ENCODE measurements around the gene FCRLA.

The FCRLA gene

GRCh38 chr1:161706113-161706481 lies 932 bp upstream of the FCRLA start:
- no peaks in the 10 kb centered on the region for H3K4me1 ChIP-seq (ENCODE audit: control insufficient read depth, insufficient read depth, low read length, poor library complexity, severe bottlenecking)
- H3K27ac ChIP-seq (ENCODE audit: low read depth, low read length, severe bottlenecking): peak overlapping the region; percentile 75
- 81 to 94% methylated on average over 3 of the region's 3 CpGs for WGBS, 2 experiments (ENCODE audit: insufficient coverage in 2 of 2)
- H3K4me3 ChIP-seq (ENCODE audit: extremely low read depth, insufficient read depth, low read length, poor library complexity, severe bottlenecking): no peak overlapping the region
- H3K36me3 ChIP-seq (ENCODE audit: control insufficient read depth, insufficient read depth, low read length): no peaks in the 10 kb centered on the region
- no peaks in the 10 kb centered on the region for H3K9me3 ChIP-seq (ENCODE audit: control insufficient read depth, low read length)

GRCh38 chr1:161707503-161707902 lies 474 bp downstream of the FCRLA start:
- H3K9me3 ChIP-seq (ENCODE audit: control insufficient read depth, low read length): no peaks in the 10 kb centered on the region
- H3K4me1 ChIP-seq (ENCODE audit: control insufficient read depth, insufficient read depth, low read length, poor library complexity, severe bottlenecking): no peaks in the 10 kb centered on the region
- H3K36me3 ChIP-seq (ENCODE audit: control insufficient read depth, insufficient read depth, low read length): no peaks in the 10 kb centered on the region
- no peak overlapping the region for H3K4me3 ChIP-seq (ENCODE audit: extremely low read depth, insufficient read depth, low read length, poor library complexity, severe bottlenecking)
- H3K27ac ChIP-seq (ENCODE audit: low read depth, low read length, severe bottlenecking): no peak overlapping the region
- WGBS, 2 experiments (ENCODE audit: insufficient coverage in 2 of 2): 96 to 100% methylated on average over 2 of the region's 2 CpGs

GRCh38 chr1:161709373-161709772 lies 2.3 kb downstream of the FCRLA start:
- 72 to 84% methylated on average over 3 to 4 of the region's 4 CpGs for WGBS, 2 experiments (ENCODE audit: insufficient coverage in 2 of 2)
- no peak overlapping the region for H3K27ac ChIP-seq (ENCODE audit: low read depth, low read length, severe bottlenecking)
- no peaks in the 10 kb centered on the region for H3K9me3 ChIP-seq (ENCODE audit: control insufficient read depth, low read length)
- no peak overlapping the region for H3K4me3 ChIP-seq (ENCODE audit: extremely low read depth, insufficient read depth, low read length, poor library complexity, severe bottlenecking)
- H3K4me1 ChIP-seq (ENCODE audit: control insufficient read depth, insufficient read depth, low read length, poor library complexity, severe bottlenecking): no peaks in the 10 kb centered on the region
- no peaks in the 10 kb centered on the region for H3K36me3 ChIP-seq (ENCODE audit: control insufficient read depth, insufficient read depth, low read length)

GRCh38 chr1:161710560-161710959 lies 3.5 kb downstream of the FCRLA start:
- Histone ChIP-seq H3K4me3 (ENCODE audit: extremely low read depth, insufficient read depth, low read length, poor library complexity, severe bottlenecking) (no peak overlapping the region), H3K9me3 (ENCODE audit: control insufficient read depth, low read length) (no peaks in the 10 kb centered on the region)
- WGBS, 2 experiments (ENCODE audit: insufficient coverage in 2 of 2): 71 to 91% methylated on average over 1 to 2 of the region's 4 CpGs

GRCh38 chr1:161718559-161719324 lies 11.7 kb downstream of the FCRLA start:
- H3K4me3 ChIP-seq (ENCODE audit: extremely low read depth, insufficient read depth, low read length, poor library complexity, severe bottlenecking): no peak overlapping the region
- no peak overlapping the region for H3K27ac ChIP-seq (ENCODE audit: low read depth, low read length, severe bottlenecking)
- no peaks in the 10 kb centered on the region for H3K4me1 ChIP-seq (ENCODE audit: control insufficient read depth, insufficient read depth, low read length, poor library complexity, severe bottlenecking)
- H3K9me3 ChIP-seq (ENCODE audit: control insufficient read depth, low read length): no peaks in the 10 kb centered on the region
- WGBS, 2 experiments (ENCODE audit: insufficient coverage in 2 of 2): 94 to 95% methylated on average over 2 to 6 of the region's 8 CpGs
- no peaks in the 10 kb centered on the region for H3K36me3 ChIP-seq (ENCODE audit: control insufficient read depth, insufficient read depth, low read length)

More at GRCh38 chr1:161710560-161710959, 3.5 kb downstream of the FCRLA start:
- H3K36me3 ChIP-seq (ENCODE audit: control insufficient read depth, insufficient read depth, low read length): no peaks in the 10 kb centered on the region
- no peak overlapping the region for H3K27ac ChIP-seq (ENCODE audit: low read depth, low read length, severe bottlenecking)
- no peaks in the 10 kb centered on the region for H3K4me1 ChIP-seq (ENCODE audit: control insufficient read depth, insufficient read depth, low read length, poor library complexity, severe bottlenecking)

GRCh38 chr1:161719325-161719611 lies 12.2 kb downstream of the FCRLA start:
- Histone ChIP-seq H3K27ac (ENCODE audit: low read depth, low read length, severe bottlenecking) (no peak overlapping the region), H3K4me1 (ENCODE audit: control insufficient read depth, insufficient read depth, low read length, poor library complexity, severe bottlenecking) (no peaks in the 10 kb centered on the region), H3K36me3 (ENCODE audit: control insufficient read depth, insufficient read depth, low read length) (no peaks in the 10 kb centered on the region), H3K4me3 (ENCODE audit: extremely low read depth, insufficient read depth, low read length, poor library complexity, severe bottlenecking) (no peak overlapping the region), H3K9me3 (ENCODE audit: control insufficient read depth, low read length) (no peaks in the 10 kb centered on the region)
- 89 to 100% methylated on average over 1 of the region's 1 CpG for WGBS, 2 experiments (ENCODE audit: insufficient coverage in 2 of 2)

GRCh38 chr1:161720422-161720821 lies 13.4 kb downstream of the FCRLA start:
- no peaks in the 10 kb centered on the region for H3K36me3 ChIP-seq (ENCODE audit: control insufficient read depth, insufficient read depth, low read length)
- peaks cover 1% of the 10 kb centered on the region for H3K4me1 ChIP-seq (ENCODE audit: control insufficient read depth, insufficient read depth, low read length, poor library complexity, severe bottlenecking)
- no peak overlapping the region for H3K27ac ChIP-seq (ENCODE audit: low read depth, low read length, severe bottlenecking)
- no peak overlapping the region for H3K4me3 ChIP-seq (ENCODE audit: extremely low read depth, insufficient read depth, low read length, poor library complexity, severe bottlenecking)
- no CpG with 5 or more reads among the region's 1 CpG for WGBS, 2 experiments (ENCODE audit: insufficient coverage in 2 of 2)
- no peaks in the 10 kb centered on the region for H3K9me3 ChIP-seq (ENCODE audit: control insufficient read depth, low read length)

GRCh38 chr1:161720956-161721737 lies 14.1 kb downstream of the FCRLA start, which contains the start of gene FCRLB:
FCRLB (plus strand) TSS chr1:161721544; CDS start chr1:161722673, 1,129 bp downstream.
- no peaks in the 10 kb centered on the region for H3K9me3 ChIP-seq (ENCODE audit: control insufficient read depth, low read length)
- H3K27ac ChIP-seq (ENCODE audit: low read depth, low read length, severe bottlenecking): no peak within 1 kb of the TSS
- no peak within 1 kb of the TSS for H3K4me3 ChIP-seq (ENCODE audit: extremely low read depth, insufficient read depth, low read length, poor library complexity, severe bottlenecking)
- WGBS, 2 experiments (ENCODE audit: insufficient coverage in 2 of 2): 75 to 77% methylated on average over 3 of the region's 4 CpGs
- H3K36me3 ChIP-seq (ENCODE audit: control insufficient read depth, insufficient read depth, low read length): no peaks in the 10 kb centered on the region
- H3K4me1 ChIP-seq (ENCODE audit: control insufficient read depth, insufficient read depth, low read length, poor library complexity, severe bottlenecking): peaks cover 4% of the 10 kb centered on the region

GRCh38 chr1:161721738-161722343 lies 14.8 kb downstream of the FCRLA start:
- 55 to 61% methylated on average over 7 to 8 of the region's 8 CpGs for WGBS, 2 experiments (ENCODE audit: insufficient coverage in 2 of 2)
- Histone ChIP-seq H3K27ac (ENCODE audit: low read depth, low read length, severe bottlenecking) (no peak overlapping the region), H3K36me3 (ENCODE audit: control insufficient read depth, insufficient read depth, low read length) (no peaks in the 10 kb centered on the region), H3K9me3 (ENCODE audit: control insufficient read depth, low read length) (no peaks in the 10 kb centered on the region), H3K4me1 (ENCODE audit: control insufficient read depth, insufficient read depth, low read length, poor library complexity, severe bottlenecking) (peaks cover 4% of the 10 kb centered on the region), H3K4me3 (ENCODE audit: extremely low read depth, insufficient read depth, low read length, poor library complexity, severe bottlenecking) (no peak overlapping the region)

- WGBS, 2 experiments (ENCODE audit: insufficient coverage in 2 of 2): 100% methylated on average over 1 of the region's 1 CpG; no CpG with 5 or more reads in 1 of the 2 experiments
- Histone ChIP-seq H3K4me3 (ENCODE audit: extremely low read depth, insufficient read depth, low read length, poor library complexity, severe bottlenecking) (no peak overlapping the region), H3K27ac (ENCODE audit: low read depth, low read length, severe bottlenecking) (no peak overlapping the region), H3K9me3 (ENCODE audit: control insufficient read depth, low read length) (no peaks in the 10 kb centered on the region), H3K36me3 (ENCODE audit: control insufficient read depth, insufficient read depth, low read length) (no peaks in the 10 kb centered on the region), H3K4me1 (ENCODE audit: control insufficient read depth, insufficient read depth, low read length, poor library complexity, severe bottlenecking) (peaks cover 4% of the 10 kb centered on the region)
Observed at GRCh38 chr1:161722406-161722805, 15.4 kb downstream of the FCRLA start.
